ENCODE measurements around the gene ATP6V0E1. TPM values are rescaled to one million over a fixed set of nuclear protein-coding genes. Genes with fewer than 3 reads are reported as not detected.
A peak's percentile ranks its signal among the peaks of the same experiment; 100 is the strongest.
"Not testable (repeated sequence)": the region's sequence is repeated elsewhere in the genome, so short reads cannot be mapped to it uniquely, and the experiment has no call there.

The ATP6V0E1 gene
- total and polyA plus RNA-seq, 2 of the 4 experiments (the other 2 are of a cell fraction) = 258 to 277 TPM

- Histone ChIP-seq H3K4me1 (ENCODE audit: control insufficient read depth, insufficient read depth, low read length) (peaks cover 12% of the 10 kb centered on the region), H2AK5ac (ENCODE audit: low read depth, low read length) (peak overlapping the region; percentile 78; the same call in 1 of the 2 replicates), H3K9me1 (ENCODE audit: insufficient read depth, low read length) (peaks cover 17% of the 10 kb centered on the region), H2BK20ac (ENCODE audit: low read depth, low read length) (no peak overlapping the region), H3K27me3 (ENCODE audit: control insufficient read depth, insufficient read depth, low read length) (no peaks in the 10 kb centered on the region), H2AK9ac (replicated peaks; ENCODE audit: low read depth, low read length, poor library complexity) (peak overlapping the region; percentile 47), H4K5ac (ENCODE audit: low read depth, low read length) (no peak overlapping the region; the same call in 1 of the 2 replicates), H3K14ac (replicated peaks; ENCODE audit: low read depth, low read length) (0 out of 2 replicates have a peak overlapping the region, but pooled peaks have one; percentile 35), H3K9me3 (ENCODE audit: control insufficient read depth, insufficient read depth, low read length) (no peaks in the 10 kb centered on the region), H2BK120ac (ENCODE audit: low read depth, low read length) (no peak overlapping the region; the same call in 1 of the 2 replicates), H3K18ac (ENCODE audit: low read depth, low read length) (0 out of 2 replicates have a peak overlapping the region, but pooled peaks have one; percentile 0), H3K36me3 (ENCODE audit: control insufficient read depth, insufficient read depth, low read length) (peaks cover 9% of the 10 kb centered on the region), H2BK5ac (ENCODE audit: low read depth, low read length, poor library complexity, severe bottlenecking) (no peak overlapping the region), H3K56ac (ENCODE audit: extremely low read depth, insufficient read depth, low read length) (no peak overlapping the region), H4K91ac (ENCODE audit: insufficient read depth, low read depth, low read length) (no peak overlapping the region), H3K4me2 (ENCODE audit: low read depth, low read length) (peak overlapping the region; percentile 5), H3K79me1 (ENCODE audit: low read depth in 1 of 2, low read length in 2 of 2) (peaks cover 27 to 61% of the 10 kb centered on the region in 2 experiments), H4K8ac (ENCODE audit: low read depth in 2 of 2, low read length in 2 of 2) (0 out of 4 replicates have a peak overlapping the region, but pooled peaks of 1 of the 2 experiments have one; percentile 24), H3K27ac (ENCODE audit: insufficient read depth, low read length) (peak overlapping the region; percentile 50; the same call in 1 of the 2 replicates), H3K23ac (ENCODE audit: low read depth, low read length) (no peak overlapping the region), H2AFZ (replicated peaks; ENCODE audit: low read length, poor library complexity) (no peak overlapping the region), H4K20me1 (ENCODE audit: insufficient read depth, low read length) (peaks cover 29% of the 10 kb centered on the region), H2BK15ac (ENCODE audit: low read depth, low read length) (peak overlapping the region; percentile 14; the same call in 1 of the 3 replicates), H3K4ac (ENCODE audit: low read depth, low read length) (no peak overlapping the region), H3K4me3 (ENCODE audit: insufficient read depth, low read depth, low read length) (no peak overlapping the region), H3K9ac (ENCODE audit: low read depth, low read length) (0 out of 2 replicates have a peak overlapping the region, but pooled peaks have one; percentile 1)
- POLR2A ChIA-PET (ENCODE audit: unreplicated experiment) = no interaction called here
- 56% methylated on average over 2 of the region's 5 CpGs; no CpG with 5 or more reads in 1 of the 2 experiments for WGBS, 2 experiments (ENCODE audit: extremely low coverage in 2 of 2, insufficient read length in 1 of 2)
- intact Hi-C loops (cut with micrococcal nuclease) = no loop called here
- dilution Hi-C loops (cut with HindIII; ENCODE audit: low sequenced_read_pairs, unreplicated experiment) = no loop called here
- in situ Hi-C loops (cut with MboI; ENCODE audit: low sequenced_read_pairs) = no loop called here
- TF ChIP-seq RFX5 (IDR thresholded peaks at IDR 0.05; ENCODE audit: low read depth, low read length) (no peak), NFE2L2 (IDR thresholded peaks at IDR 0.05; ENCODE audit: low read depth, low read length) (no peak), ELK1 (IDR thresholded peaks at IDR 0.05; ENCODE audit: borderline replicate concordance, low read depth, low read length) (no peak), MAZ (IDR thresholded peaks at IDR 0.05; ENCODE audit: borderline replicate concordance, low read depth, low read length) (no peak)
- DNase-seq (no peak), ATAC-seq (ENCODE audit: low read depth) (peak; percentile 47; the same call in 1 of the 2 replicates)
- CTCF ChIA-PET = interaction anchor here (0.6 to 1.1 kb wide), 2 partner anchors 18 to 52 kb away, joined by 3 read pairs; no protein-coding TSS in a partner anchor
- no TSS peak for BruUV-seq (replicated peaks)
Observed at GRCh38 chr5:173029499-173029921, 45.9 kb downstream of the ATP6V0E1 start.

- in situ Hi-C loops (cut with MboI; ENCODE audit: low sequenced_read_pairs); H3K18ac ChIP-seq (ENCODE audit: low read depth, low read length); H3K9ac ChIP-seq (ENCODE audit: low read depth, low read length); dilution Hi-C loops (cut with HindIII; ENCODE audit: low sequenced_read_pairs, unreplicated experiment); H4K8ac ChIP-seq (ENCODE audit: low read depth in 2 of 2, low read length in 2 of 2); ATAC-seq (ENCODE audit: low read depth); H3K23ac ChIP-seq (ENCODE audit: low read depth, low read length); H4K91ac ChIP-seq (ENCODE audit: insufficient read depth, low read depth, low read length); H2AFZ ChIP-seq (replicated peaks; ENCODE audit: low read length, poor library complexity); H2AK9ac ChIP-seq (replicated peaks; ENCODE audit: low read depth, low read length, poor library complexity); intact Hi-C loops (cut with micrococcal nuclease); H3K27me3 ChIP-seq (ENCODE audit: control insufficient read depth, insufficient read depth, low read length); BruUV-seq (replicated peaks); H2BK20ac ChIP-seq (ENCODE audit: low read depth, low read length); H3K4ac ChIP-seq (ENCODE audit: low read depth, low read length); H2BK120ac ChIP-seq (ENCODE audit: low read depth, low read length); H2BK15ac ChIP-seq (ENCODE audit: low read depth, low read length); H4K5ac ChIP-seq (ENCODE audit: low read depth, low read length); H3K4me2 ChIP-seq (ENCODE audit: low read depth, low read length); H3K14ac ChIP-seq (replicated peaks; ENCODE audit: low read depth, low read length); H3K27ac ChIP-seq (ENCODE audit: insufficient read depth, low read length); H2AK5ac ChIP-seq (ENCODE audit: low read depth, low read length); H2BK5ac ChIP-seq (ENCODE audit: low read depth, low read length, poor library complexity, severe bottlenecking); H3K4me3 ChIP-seq (ENCODE audit: insufficient read depth, low read depth, low read length); H3K9me3 ChIP-seq (ENCODE audit: control insufficient read depth, insufficient read depth, low read length); CTCF ChIA-PET; H3K56ac ChIP-seq (ENCODE audit: extremely low read depth, insufficient read depth, low read length); DNase-seq: not testable (repeated sequence)
- Histone ChIP-seq H4K20me1 (ENCODE audit: insufficient read depth, low read length) (peaks cover 21% of the 10 kb centered on the region; the same call in 1 of the 2 replicates), H3K4me1 (ENCODE audit: control insufficient read depth, insufficient read depth, low read length) (peaks cover 21% of the 10 kb centered on the region), H3K79me1 (ENCODE audit: low read depth in 1 of 2, low read length in 2 of 2) (peaks cover 40 to 61% of the 10 kb centered on the region in 2 experiments), H3K9me1 (ENCODE audit: insufficient read depth, low read length) (peaks cover 26% of the 10 kb centered on the region), H3K36me3 (ENCODE audit: control insufficient read depth, insufficient read depth, low read length) (peaks cover 17% of the 10 kb centered on the region)
- no CpG with 5 or more reads among the region's 3 CpGs for WGBS, 2 experiments (ENCODE audit: extremely low coverage in 2 of 2, insufficient read length in 1 of 2)
- POLR2A ChIA-PET (ENCODE audit: unreplicated experiment) = interaction anchor here (0.6 kb wide), 1 partner anchor 104 kb away, joined by 3 read pairs; no protein-coding TSS in a partner anchor
Observed at GRCh38 chr5:173032096-173032495, 48.5 kb downstream of the ATP6V0E1 start.
